NCI-H1930 (cell line): Measurements from ENCODE around the gene C20orf204.
"Not testable (repeated sequence)": the region's sequence is repeated elsewhere in the genome, so short reads cannot be mapped to it uniquely, and the experiment has no call there.

Experiments used
- DNase-seq, 2 experiments: peaks; one replicate each; lab custom pipeline; 2025; lab: John Stamatoyannopoulos, UW

Gene C20orf204

DNA sequence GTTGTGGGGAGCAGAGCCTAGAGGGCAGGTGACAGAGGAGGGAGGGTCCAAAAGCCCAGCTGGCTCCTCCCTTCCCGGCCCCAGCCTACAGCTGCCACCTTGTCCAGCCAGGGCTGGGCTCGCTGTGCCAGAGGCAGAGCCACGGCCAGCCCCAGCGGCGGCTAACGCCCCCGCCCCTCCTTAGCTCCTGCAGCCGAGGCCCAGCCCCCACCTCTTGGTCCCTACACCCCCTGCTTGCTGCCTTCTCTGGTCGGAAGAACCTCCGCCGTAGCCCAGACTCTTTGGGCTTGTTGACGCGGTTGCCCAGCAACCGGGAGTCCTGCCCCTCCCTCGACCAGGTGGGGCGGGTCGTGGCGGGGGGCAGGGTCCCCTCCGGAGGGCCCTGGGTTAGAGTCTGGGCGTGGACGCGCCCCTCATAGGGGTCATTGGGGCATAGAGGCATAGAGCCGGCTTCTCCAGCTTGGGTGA lies 48.7 kb downstream of the C20orf204 start:
- DNase-seq = no peak

DNA sequence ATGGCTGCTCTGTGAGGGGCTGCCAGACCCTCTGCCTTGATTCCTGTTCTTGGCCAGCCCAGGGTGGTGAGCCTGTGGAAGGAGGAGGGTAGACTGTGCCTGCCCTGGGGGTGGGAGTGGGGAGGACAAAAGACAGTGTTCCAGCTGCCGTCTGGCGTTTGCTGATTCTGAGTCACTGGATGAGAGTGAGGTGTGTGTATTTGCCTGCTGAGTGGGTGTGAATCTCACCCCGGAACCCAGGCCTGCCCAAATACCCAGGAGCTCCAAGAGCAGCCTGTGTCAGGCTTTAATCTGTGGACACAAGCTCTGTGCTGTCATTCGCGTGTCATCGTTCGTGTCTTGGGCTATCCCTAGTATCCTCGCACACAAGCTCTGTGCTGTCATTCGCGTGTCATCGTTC lies 50.8 kb downstream of the C20orf204 start:
- DNase-seq = no peak

DNA sequence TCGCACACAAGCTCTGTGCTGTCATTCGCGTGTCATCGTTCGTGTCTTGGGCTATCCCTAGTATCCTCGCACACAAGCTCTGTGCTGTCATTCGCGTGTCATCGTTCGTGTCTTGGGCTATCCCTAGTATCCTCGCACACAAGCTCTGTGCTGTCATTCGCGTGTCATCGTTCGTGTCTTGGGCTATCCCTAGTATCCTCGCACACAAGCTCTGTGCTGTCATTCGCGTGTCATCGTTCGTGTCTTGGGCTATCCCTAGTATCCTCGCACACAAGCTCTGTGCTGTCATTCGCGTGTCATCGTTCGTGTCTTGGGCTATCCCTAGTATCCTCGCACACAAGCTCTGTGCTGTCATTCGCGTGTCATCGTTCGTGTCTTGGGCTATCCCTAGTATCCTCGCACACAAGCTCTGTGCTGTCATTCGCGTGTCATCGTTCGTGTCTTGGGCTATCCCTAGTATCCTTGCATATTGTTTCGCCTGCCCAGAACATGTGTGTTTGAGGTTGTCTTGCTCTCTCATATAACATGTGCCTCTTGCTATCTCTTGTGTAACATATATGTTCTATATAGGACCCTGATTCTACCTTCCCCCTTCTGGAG lies 51.3 kb downstream of the C20orf204 start:
- DNase-seq = not testable (repeated sequence)

DNA sequence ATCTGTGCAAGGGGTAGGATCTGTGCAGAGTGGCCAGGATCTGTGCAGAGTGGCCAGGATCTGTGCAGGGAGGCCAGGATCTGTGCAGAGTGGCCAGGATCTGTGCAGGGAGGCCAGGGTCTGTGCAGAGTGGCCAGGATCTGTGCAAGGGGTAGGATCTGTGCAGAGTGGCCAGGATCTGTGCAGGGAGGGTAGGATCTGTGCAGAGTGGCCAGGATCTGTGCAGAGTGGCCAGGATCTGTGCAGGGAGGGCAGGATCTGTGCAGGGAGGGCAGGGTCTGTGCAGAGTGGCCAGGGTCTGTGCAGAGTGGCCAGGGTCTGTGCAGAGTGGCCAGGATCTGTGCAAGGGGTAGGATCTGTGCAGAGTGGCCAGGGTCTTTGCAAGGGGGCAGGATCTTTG lies 52.6 kb downstream of the C20orf204 start:
- DNase-seq = not testable (repeated sequence)
